ENCODE measurements around the gene GASK1A. TPM values are rescaled to one million over a fixed set of nuclear protein-coding genes. Genes with fewer than 3 reads are reported as not detected.
A peak's percentile ranks its signal among the peaks of the same experiment; 100 is the strongest.
"Not testable (repeated sequence)": the region's sequence is repeated elsewhere in the genome, so short reads cannot be mapped to it uniquely, and the experiment has no call there.

GASK1A gene
- total RNA-seq, 3 donors from 2014 or later = 1.2 to 10.0 (median 3.6) TPM

DNA sequence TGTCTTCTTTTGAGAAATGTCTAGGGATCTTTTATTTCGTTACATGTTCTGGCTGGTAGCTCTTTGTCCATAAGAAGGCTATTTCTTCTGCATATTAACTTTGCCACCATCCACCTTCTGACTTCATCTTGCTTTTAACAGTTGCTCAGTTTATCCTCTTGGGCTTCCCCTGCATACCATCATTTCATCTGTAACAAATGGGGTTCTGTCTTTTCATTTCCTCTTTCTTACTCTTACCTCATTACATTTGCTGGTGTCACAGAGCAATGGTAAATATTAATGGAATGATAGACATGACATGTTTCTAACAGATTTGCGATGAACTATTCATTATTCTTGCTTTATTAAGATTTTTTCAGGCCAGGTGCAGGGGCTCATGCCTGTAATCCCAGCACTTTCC is 62.4 kb downstream of the GASK1A start:
- no peaks in the 10 kb centered on the region for H3K4me1 ChIP-seq (ENCODE audit: low read depth)
- TF ChIP-seq, protein P1, sequence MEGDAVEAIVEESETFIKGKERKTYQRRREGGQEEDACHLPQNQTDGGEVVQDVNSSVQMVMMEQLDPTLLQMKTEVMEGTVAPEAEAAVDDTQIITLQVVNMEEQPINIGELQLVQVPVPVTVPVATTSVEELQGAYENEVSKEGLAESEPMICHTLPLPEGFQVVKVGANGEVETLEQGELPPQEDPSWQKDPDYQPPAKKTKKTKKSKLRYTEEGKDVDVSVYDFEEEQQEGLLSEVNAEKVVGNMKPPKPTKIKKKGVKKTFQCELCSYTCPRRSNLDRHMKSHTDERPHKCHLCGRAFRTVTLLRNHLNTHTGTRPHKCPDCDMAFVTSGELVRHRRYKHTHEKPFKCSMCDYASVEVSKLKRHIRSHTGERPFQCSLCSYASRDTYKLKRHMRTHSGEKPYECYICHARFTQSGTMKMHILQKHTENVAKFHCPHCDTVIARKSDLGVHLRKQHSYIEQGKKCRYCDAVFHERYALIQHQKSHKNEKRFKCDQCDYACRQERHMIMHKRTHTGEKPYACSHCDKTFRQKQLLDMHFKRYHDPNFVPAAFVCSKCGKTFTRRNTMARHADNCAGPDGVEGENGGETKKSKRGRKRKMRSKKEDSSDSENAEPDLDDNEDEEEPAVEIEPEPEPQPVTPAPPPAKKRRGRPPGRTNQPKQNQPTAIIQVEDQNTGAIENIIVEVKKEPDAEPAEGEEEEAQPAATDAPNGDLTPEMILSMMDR (IDR thresholded peaks at IDR 0.05) = no peak
- ATAC-seq (no peak), DNase-seq (no peak)
- H3K4me3 ChIP-seq = no peak overlapping the region
- H3K36me3 ChIP-seq (ENCODE audit: low read depth) = no peaks in the 10 kb centered on the region
- intact Hi-C loops (cut with DNase I, micrococcal nuclease) = no loop called here
- H3K9me3 ChIP-seq = peaks cover 24% of the 10 kb centered on the region

GRCh38 chr3:43043071-43043766 is 64.1 kb downstream of the GASK1A start:
- Histone ChIP-seq H3K4me3 (no peak overlapping the region), H3K36me3 (ENCODE audit: low read depth) (no peaks in the 10 kb centered on the region), H3K4me1 (ENCODE audit: low read depth) (no peaks in the 10 kb centered on the region), H3K9me3 (peaks cover 29% of the 10 kb centered on the region)
- DNase-seq (peak in 1 of 3 donors; percentile 21), ATAC-seq (no peak)
- TF ChIP-seq, protein P1 (IDR thresholded peaks at IDR 0.05) = no peak
- intact Hi-C loops (cut with DNase I, micrococcal nuclease) = no loop called here

DNA sequence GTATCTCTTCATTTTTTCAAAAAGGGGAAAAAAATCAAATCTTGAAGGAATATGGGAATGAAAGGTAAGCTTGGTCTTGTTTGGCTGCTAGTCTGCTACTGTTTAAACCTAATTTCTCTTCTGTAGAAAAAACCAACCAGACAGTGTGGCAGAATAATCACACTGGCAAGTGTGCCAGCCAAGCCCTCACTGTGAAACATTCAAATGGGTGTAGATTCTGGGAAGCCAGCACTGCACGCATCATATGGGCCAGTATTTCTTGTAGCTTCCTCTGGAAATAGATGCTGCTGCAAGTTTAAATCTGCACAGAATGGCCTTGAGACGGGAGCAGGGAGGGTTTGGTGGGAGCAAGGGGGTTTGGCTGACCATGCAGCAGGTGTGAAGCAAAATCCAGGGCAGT is 64.7 kb downstream of the GASK1A start:
- Histone ChIP-seq H3K9me3 (peaks cover 32% of the 10 kb centered on the region), H3K4me3 (no peak overlapping the region), H3K4me1 (ENCODE audit: low read depth) (no peaks in the 10 kb centered on the region), H3K36me3 (ENCODE audit: low read depth) (no peaks in the 10 kb centered on the region)
- TF ChIP-seq, protein P1 (IDR thresholded peaks at IDR 0.05) = no peak
- ATAC-seq (no peak), DNase-seq (no peak)
- intact Hi-C loops (cut with DNase I, micrococcal nuclease) = no loop called here

DNA sequence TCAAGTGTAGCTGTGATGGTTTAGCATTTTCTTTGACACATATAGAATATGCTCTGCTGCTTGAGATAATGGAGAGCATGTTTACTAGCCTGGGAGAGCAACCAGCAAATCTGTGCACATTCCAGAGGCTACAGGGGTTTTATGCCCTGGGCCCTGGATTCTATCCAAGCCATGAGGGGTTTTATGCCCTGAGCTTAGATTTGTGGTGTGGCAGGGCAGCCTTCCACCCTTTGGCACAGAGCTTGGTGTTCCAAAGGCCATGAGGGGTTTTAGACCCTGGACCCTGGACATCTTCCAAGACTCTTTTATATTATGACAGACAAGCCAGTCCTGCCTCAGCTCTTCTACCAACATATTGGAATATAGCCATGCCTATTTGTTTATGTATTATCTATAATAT is 66.0 kb downstream of the GASK1A start:
- H3K4me1 ChIP-seq (ENCODE audit: low read depth); ATAC-seq; H3K4me3 ChIP-seq; DNase-seq; H3K36me3 ChIP-seq (ENCODE audit: low read depth); intact Hi-C loops (cut with DNase I, micrococcal nuclease): not testable (repeated sequence)
- peaks cover 41% of the 10 kb centered on the region for H3K9me3 ChIP-seq

DNA sequence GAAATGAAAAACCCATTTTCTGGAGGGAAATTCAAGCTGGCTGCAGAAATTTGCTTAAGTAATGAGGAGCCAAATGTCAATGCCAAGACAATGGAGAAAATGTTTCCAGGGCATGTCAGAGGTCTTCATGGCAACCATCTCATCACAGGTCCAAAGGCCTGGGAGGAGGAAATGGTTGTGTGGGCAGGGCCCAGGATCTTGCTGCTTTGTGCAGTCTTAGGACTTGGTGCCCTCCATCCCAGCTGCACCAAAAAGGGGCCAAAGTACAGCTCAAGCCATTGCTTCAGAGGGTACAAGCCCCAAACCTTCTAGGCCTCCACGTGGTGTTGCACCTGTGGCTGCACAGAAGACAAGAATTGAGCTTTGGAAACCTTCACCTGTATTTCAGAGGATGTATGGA is 67.5 kb downstream of the GASK1A start:
- intact Hi-C loops (cut with DNase I, micrococcal nuclease) = no loop called here
- DNase-seq = no peak
- ATAC-seq = no peak
- Histone ChIP-seq H3K4me1 (ENCODE audit: low read depth) (no peaks in the 10 kb centered on the region), H3K9me3 (peaks cover 53% of the 10 kb centered on the region), H3K4me3 (no peak overlapping the region), H3K36me3 (ENCODE audit: low read depth) (no peaks in the 10 kb centered on the region)
- TF ChIP-seq, protein P1 (IDR thresholded peaks at IDR 0.05) = no peak

DNA sequence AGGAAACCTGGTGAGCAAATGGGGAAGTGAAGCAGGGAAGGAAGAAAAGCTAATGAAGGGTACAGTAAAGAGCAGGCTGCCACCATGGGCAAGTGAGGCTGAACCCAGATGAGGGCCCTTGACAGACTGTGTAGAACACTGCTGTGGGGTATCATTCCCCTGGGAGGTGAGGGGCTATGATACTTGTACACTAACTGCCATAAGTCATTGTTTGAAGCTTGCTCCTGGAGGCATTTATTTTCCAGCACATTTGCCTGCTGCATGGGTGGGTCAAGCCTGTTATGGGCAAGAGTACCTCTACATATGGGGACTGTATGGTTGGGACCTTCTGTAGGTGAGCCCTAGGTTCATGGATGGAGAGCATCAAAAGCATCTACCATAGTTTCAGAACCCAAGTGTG is 69.4 kb downstream of the GASK1A start:
- TF ChIP-seq, protein P1 (IDR thresholded peaks at IDR 0.05) = no peak
- intact Hi-C loops (cut with DNase I, micrococcal nuclease) = no loop called here
- H3K4me1 ChIP-seq (ENCODE audit: low read depth) = no peaks in the 10 kb centered on the region
- H3K4me3 ChIP-seq = no peak overlapping the region
- DNase-seq = no peak
- peaks cover 54% of the 10 kb centered on the region for H3K9me3 ChIP-seq
- no peak for ATAC-seq
- no peaks in the 10 kb centered on the region for H3K36me3 ChIP-seq (ENCODE audit: low read depth)
